Stimulated activated CD4-positive, alpha-beta T cell treated with anti-CD3 and anti-CD28 coated beads, Interleukin-15, amount 100 ng/mL, for 24 hours (primary cell): ENCODE results near the gene FZR1.

Source experiments
- DNase-seq: peaks from one replicate; pipeline ENCODE4 v3.0.0-alpha.2; 2020

The FZR1 gene

GRCh38 chr19:3474614-3475013 lies 31.5 kb upstream of the FZR1 start:
- no peak for DNase-seq

DNA sequence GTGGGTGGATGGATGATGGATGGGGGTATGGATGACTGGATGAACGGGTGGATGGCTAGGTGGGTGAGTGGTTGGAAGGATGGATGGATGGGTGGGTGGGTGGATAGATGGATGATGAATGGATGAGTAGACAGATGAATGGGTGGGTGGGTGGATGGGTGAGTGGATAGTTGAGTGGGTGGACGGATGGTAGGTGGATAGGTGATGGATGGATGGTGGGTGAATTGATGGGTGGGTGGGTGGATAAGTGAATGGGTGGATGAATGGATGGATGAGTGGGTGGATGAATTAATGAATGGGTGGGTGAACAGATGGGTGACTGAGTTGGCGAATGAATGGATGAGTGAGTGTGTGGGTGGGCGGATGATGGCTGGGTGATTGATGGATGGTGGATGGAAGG lies 30.7 kb upstream of the FZR1 start:
- DNase-seq: no peak

GRCh38 chr19:3476830-3477229 lies 29.3 kb upstream of the FZR1 start:
- no peak for DNase-seq

GRCh38 chr19:3477506-3477905 lies 28.6 kb upstream of the FZR1 start:
- DNase-seq: no peak

DNA sequence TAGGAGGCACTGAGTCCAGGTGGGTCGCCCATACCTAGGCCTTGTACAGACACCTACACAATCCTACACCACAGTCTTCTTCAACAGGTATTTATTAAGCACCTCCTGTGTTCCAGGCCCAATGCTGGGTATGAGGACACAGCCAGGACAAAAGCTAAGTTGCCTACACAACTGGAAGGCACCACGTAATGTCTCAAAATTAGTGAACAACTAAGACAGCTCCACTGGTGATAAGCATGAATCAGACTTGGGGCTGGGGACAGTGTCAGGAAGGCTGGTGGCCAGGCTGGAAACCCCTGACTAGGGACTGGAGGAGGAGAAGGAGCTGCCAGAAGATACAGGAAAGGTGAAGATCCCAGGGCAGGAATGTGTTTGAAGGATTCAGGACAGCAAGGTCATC lies 28.2 kb upstream of the FZR1 start:
- DNase-seq: no peak

DNA sequence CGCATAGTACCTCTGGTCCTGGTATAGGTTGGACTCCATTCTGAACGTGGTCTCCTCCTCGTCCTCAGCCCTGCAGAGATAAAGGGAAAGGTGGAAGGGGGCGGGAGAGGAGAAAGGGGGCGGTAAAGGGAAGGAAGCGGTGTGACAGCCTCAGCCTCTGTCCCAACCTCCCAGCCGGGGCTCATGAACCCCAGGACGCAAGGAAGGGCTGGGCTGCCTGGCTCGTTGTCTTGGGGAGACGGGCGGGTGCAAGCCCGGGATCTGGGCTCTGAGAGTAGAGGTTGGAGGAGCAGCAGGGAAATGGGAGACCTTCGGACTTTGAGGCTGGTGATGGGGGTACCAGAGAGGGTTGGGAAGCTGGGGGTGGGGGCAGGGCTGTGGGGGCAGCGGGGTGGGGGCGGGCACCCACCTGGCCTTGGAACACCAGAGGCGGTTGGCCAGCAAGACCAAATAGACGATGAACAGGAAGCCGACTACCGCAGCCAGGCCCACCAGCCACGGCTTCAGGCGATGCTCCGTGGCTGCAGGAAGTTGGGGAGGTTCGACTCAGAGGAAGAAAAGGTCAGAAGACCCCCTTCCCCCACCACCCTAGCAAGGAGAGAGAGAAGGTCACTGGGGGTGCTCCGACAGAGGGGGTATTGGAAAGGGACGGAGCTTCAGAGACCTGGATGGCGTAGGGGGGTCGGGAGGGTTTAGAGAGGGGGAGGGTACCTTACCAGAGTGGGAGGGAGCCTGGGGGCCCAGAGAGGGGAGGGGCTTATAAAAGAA lies 27.5 kb upstream of the FZR1 start:
- no peak for DNase-seq

DNA sequence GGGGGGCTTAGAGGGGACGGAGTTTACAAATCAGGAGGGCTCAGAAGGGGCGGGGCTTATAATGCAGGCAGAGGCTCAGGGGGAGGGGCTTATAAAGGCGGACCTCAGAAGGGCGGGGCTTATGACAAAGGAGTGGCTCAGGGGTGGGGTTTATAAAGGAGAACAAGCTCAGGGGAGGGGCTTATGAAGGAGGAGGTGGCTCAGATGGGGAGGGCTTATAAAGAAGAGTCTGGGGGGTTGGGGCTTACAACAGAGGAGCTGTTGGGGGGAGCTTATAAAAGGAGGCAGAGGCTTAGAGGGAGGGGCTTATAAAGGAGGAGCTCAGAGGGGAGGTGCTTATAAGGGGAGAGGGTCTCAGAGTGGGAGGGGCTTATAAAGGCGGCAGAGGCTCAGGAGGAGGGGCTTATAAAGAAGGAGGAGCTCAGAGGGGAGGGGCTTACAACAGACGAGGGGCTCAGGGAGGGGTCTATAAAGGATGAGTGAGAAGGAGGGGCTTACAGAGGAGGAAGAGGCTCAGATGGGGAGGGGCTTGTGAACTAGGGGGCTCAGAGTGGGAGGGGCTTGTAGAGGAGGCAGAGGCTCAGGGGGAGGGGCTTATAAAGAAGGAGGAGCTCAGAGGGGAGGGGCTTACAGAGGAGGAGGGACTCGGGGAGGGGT lies 26.8 kb upstream of the FZR1 start:
- DNase-seq: peak; percentile 48

DNA sequence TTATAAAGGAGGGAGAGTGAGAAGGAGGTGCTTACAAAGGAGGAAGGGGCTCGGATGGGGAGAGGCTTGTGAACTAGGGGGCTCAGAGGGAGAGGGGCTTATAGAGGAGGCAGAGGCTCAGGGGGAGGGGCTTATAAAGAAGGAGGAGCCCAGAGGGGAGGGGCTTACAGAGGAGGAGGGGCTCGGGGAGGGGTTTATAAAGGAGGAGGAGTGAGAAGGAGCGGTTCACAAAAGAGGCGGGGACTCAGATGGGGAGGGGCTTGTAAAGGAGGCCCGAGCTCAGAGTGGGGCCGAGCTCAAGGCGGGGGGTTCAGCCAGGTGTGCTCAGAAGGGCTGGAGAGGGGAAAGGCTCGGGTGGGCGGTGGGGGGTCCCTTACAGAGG lies 26.3 kb upstream of the FZR1 start:
- peak; percentile 40 for DNase-seq

DNA sequence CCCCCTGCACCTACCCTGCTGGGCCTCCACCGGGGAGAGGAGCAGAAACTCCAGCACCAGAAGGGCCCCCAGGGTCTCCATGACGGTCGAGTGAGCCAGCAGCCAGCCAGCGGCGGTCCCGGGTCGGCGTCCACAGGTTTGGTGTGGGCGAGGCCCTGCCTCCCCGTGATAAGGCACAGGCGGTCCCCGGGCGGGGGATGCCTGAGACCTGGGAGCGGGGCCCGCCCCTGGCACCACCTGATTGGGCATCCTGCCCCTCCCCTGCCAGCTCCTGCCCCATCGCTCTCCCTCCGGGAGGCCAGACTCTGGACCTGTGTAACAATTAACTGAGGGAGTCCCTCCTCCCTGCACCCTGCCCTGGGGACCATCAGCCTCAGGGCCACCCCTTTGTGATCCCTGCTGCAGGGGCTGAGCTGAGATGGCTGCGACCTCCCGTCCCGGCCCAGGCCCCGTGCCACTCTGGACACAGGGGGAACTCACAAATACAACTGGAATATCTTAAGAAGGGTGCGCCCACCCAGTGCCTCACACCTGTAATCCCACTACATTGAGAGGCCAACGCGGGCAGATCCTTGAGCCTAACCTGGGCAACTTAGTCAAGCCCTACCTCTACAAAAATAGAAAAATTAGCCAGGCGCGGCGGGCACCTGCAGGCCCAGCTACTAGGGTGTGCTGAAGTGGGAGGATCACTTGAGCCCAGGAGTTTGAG lies 25.6 kb upstream of the FZR1 start, which contains the start of gene SMIM24:
Gene SMIM24, minus strand, starts transcription at position 143 of the 709 bp plus-strand sequence. Its CDS starts 62 bp downstream, at position 81.
- DNase-seq: no peak

GRCh38 chr19:3481241-3482090 lies 24.6 kb upstream of the FZR1 start:
- DNase-seq: no peak

DNA sequence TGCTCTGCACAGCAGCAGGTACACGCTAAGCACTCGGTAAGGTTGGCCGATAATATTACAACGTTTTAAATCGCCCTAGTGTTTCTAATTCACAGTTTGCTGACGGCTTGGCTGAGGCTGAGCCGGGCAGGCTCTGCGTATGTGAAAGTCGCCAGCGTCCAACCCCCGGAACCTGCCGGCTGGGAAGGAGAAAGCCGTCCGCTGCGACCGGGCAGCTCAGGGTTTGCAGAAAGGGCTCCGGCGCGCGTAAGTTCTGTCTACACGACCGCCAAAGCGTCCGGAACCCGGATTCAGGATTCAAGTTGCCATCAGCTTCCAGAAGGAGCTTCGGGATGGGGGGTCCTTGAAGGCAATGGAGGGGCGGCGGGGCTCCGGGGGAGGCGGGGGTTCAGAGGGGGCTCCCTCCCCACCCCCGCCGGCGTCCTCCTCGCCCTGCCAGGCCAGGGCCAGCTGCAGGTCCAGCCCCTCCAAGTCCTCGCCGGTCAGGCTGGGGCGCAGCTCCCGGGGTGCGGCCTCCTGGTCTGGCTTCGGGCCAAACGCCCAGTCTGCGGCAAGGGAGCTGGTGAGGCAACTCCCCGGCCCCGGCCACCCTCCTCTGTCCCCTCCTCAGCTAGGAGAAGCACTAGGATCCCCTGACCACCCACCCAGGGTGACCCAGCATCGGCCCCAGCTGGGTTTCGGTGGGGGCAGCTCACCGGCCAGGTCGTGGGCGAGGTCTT lies 23.4 kb upstream of the FZR1 start:
- no peak for DNase-seq

- no peak for DNase-seq
These were observed 22.9 kb upstream of the FZR1 start, which contains the start of gene SMIM44 for GRCh38 chr19:3483226-3483628. TSS of gene SMIM44 (minus strand) at chr19:3483441. CDS start at chr19:3483403, 38 bp downstream.

GRCh38 chr19:3491396-3492119 lies 14.6 kb upstream of the FZR1 start:
- DNase-seq: no peak

DNA sequence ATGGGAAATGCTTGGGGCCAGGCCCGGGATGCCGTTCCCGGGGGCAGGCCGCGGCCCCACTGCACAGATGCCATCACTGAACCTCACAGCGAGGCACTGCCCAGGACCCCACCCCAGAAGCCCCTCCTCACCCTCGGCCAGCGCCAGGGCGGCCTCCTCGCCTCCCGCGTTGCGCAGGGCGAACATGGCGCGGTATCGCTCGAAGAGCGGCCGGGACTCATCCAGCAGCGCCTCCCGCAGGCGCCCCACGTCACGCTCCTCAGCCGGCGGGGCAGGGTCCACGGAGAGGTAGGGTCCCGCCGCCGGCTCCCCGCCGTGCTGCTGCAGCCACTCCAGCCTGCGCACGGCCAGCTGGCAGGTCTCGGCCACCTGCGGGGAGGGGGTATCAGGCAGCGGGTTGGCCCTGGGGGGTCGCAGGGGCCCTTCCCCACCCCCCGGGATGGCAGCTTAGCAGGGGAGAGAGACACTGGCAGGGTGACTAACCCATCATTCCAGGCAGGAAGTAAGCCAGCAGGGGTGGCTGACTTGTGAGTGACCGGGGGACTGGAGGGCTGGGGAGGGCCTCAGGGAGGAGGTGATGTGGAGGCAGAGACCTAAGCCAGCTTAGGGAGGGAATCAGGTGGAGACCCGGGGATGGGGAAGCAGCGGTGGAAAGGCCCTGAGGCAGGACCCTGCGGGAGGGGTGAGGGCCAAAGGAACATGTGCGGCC lies 13.8 kb upstream of the FZR1 start:
- DNase-seq: no peak

- DNase-seq: no peak
These were observed 13.2 kb upstream of the FZR1 start for GRCh38 chr19:3492919-3493318.

GRCh38 chr19:3493651-3494050 lies 12.5 kb upstream of the FZR1 start:
- DNase-seq: no peak

DNA sequence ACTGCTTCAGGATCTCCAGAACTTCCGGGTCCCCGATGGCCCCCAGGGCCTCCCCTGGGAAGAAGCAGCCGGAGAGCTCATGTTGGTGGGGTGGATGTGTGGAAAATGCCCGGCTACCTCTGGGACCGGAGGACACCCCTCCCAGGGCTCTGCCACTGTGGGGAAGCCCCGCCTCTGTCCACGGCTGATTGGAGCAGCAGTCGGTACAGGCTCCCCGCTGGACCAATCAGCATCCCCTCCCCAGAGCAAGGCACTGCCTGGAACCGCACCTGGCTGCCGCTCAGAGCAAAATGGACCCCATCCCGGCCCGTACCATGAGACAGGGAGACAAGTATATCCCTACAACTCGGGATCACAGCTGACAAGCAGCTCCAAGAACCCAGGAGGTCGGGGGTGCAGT lies 12.1 kb upstream of the FZR1 start:
- DNase-seq: peak; percentile 61

GRCh38 chr19:3494559-3494958 lies 11.6 kb upstream of the FZR1 start:
- DNase-seq: peak; percentile 79

- DNase-seq: no peak
These were observed 9.5 kb upstream of the FZR1 start for GRCh38 chr19:3496392-3497273.
